HepG2 (cell line): ENCODE results near the gene ZNF764. TPM values are rescaled to one million over a fixed set of nuclear protein-coding genes. Genes with fewer than 3 reads are reported as not detected.

Experiments
- ATAC-seq: fragments of 200-7000 bp; cut with Tn5 transposase; 3 replicates; pipeline ENCODE4 v1.9.1; 2020; ENCODE audit warnings: mild to moderate bottlenecking, moderate library complexity
- BruUV-seq: library from RNA; stranded (reverse); fragments of 400-500 nt; replicated peaks from 2 replicates; lab custom pipeline; 2021; lab: Mats Ljungman, UMichigan
- CTCF ChIA-PET: fragments of 300-600 bp; formaldehyde crosslinking; extraction: SDS; loops from one replicate; lab custom pipeline; 2021; ENCODE audit warnings: low total read pairs, inconsistent platforms, low intra/inter-chr PET ratio; lab: Yijun Ruan, JAX
- POLR2A ChIA-PET: fragments of 350-600 bp; sonication (Branson Sonifier 250); formaldehyde crosslinking; loops from one replicate; lab custom pipeline; 2020; ENCODE audit warnings: antibody characterized with exemption, inconsistent platforms; lab: Yijun Ruan, JAX
- DNase-seq: peaks from one replicate; pipeline ENCODE4 v3.0.0-alpha.2; 2015; ENCODE audit warnings: low spot score
- FAIRE-seq: peaks from 3 replicates; lab custom pipeline; 2011; peaks lifted over from hg19 to GRCh38; lab: Jason Lieb, UNC
- H2AFZ ChIP-seq: one replicate; pipeline ENCODE4 v1.6.1; 2011; ENCODE audit warnings: low read length, inconsistent platforms
- H3K27ac ChIP-seq: fragments of 300-600 bp; 3 replicates; pipeline ENCODE4 v1.8.0; 2011; ENCODE audit warnings: mixed run types, mild to moderate bottlenecking, mixed read lengths, low read length, inconsistent platforms; ENCODE audit not compliant: insufficient read depth; ENCODE audit errors: extremely low read length
- H3K27me3 ChIP-seq, 2 experiments: fragments of 200-600 bp in 1 of 2; 2 replicates in 1 of 2; 3 replicates in 1 of 2; pipeline versions ENCODE4 v1.6.0 to v1.8.0; 2011; ENCODE audit warnings: low read length in 2 of 2, mild to moderate bottlenecking in 2 of 2, moderate library complexity in 2 of 2, inconsistent platforms in 1 of 2; ENCODE audit not compliant: insufficient read depth in 2 of 2, control insufficient read depth in 1 of 2
- H3K36me3 ChIP-seq, 2 experiments: fragments of 200-600 bp in 1 of 2; replicated peaks in 1 of 2; 2 replicates in 1 of 2; 3 replicates in 1 of 2; pipeline versions ENCODE4 v1.5.1 to v1.8.0; 2011; ENCODE audit warnings: low read length in 2 of 2, inconsistent platforms in 1 of 2; ENCODE audit not compliant: insufficient read depth in 2 of 2, control insufficient read depth in 1 of 2
- H3K4me1 ChIP-seq: 2 replicates; pipeline ENCODE4 v1.5.1; 2012; ENCODE audit warnings: low read length, inconsistent platforms; ENCODE audit not compliant: insufficient read depth
- H3K4me2 ChIP-seq: 2 replicates; pipeline ENCODE4 v1.6.0; 2011; ENCODE audit warnings: low read depth, low read length, inconsistent platforms
- H3K4me3 ChIP-seq, 3 experiments: fragments of 200-600 bp in 1 of 3; sonication (generic), shearing (Covaris generic) in 1 of 3; replicated peaks in 1 of 3; 2 replicates each; pipeline ENCODE4 v1.5.1; 2011 to 2016; ENCODE audit warnings: low read length in 3 of 3, inconsistent platforms in 2 of 3, low read depth in 2 of 3, mild to moderate bottlenecking in 2 of 3, control low read depth in 1 of 3, mixed read lengths in 1 of 3; ENCODE audit not compliant: insufficient read depth in 1 of 3
- H3K79me2 ChIP-seq: one replicate; pipeline ENCODE4 v1.6.1; 2011; ENCODE audit warnings: low read length, inconsistent platforms; ENCODE audit not compliant: insufficient read depth
- H3K9ac ChIP-seq: 2 replicates; pipeline ENCODE4 v1.6.0; 2011; ENCODE audit warnings: mild to moderate bottlenecking, low read depth, low read length, inconsistent platforms; ENCODE audit not compliant: insufficient read depth
- H3K9me3 ChIP-seq: 2 replicates; pipeline ENCODE4 v1.5.1; 2012; ENCODE audit warnings: mild to moderate bottlenecking, low read length
- H4K20me1 ChIP-seq: 2 replicates; pipeline ENCODE4 v1.6.0; 2011; ENCODE audit warnings: inconsistent platforms, mild to moderate bottlenecking, low read length, moderate library complexity; ENCODE audit not compliant: insufficient read depth
- AFF4 ChIP-seq: sonication (generic); formaldehyde crosslinking; IDR thresholded peaks from 2 replicates; pipeline ENCODE4 v1.4.0; 2020; ENCODE audit warnings: missing genetic modification reagents
- CBX2 ChIP-seq, 2 experiments: fragments of 200-600 bp in 1 of 2; sonication (generic); formaldehyde crosslinking in 1 of 2; IDR thresholded peaks; 2 replicates each; pipeline versions ENCODE4 v1.7.0 to v1.8.1; 2018 to 2022; ENCODE audit warnings: low read depth in 2 of 2, low read length in 1 of 2, mild to moderate bottlenecking in 1 of 2, missing genetic modification reagents in 1 of 2
- CCAR2 ChIP-seq: fragments of 200-400 bp; formaldehyde crosslinking; optimal IDR thresholded peaks from 2 replicates; pipeline ENCODE3; 2018; ENCODE audit warnings: low read depth, mild to moderate bottlenecking, low read length, moderate library complexity
- DNMT1 ChIP-seq: sonication (generic); formaldehyde crosslinking; IDR thresholded peaks from 2 replicates; pipeline ENCODE4 v1.5.1; 2020; ENCODE audit warnings: mild to moderate bottlenecking, missing genetic modification reagents
- EZH2 ChIP-seq: conservative IDR thresholded peaks from 2 replicates; pipeline ENCODE4 v1.6.1; 2012; ENCODE audit warnings: mild to moderate bottlenecking, low read depth, low read length, moderate library complexity
- HES4 ChIP-seq: sonication (generic); formaldehyde crosslinking; IDR thresholded peaks from 2 replicates; pipeline ENCODE4 v1.9.0; 2021; ENCODE audit warnings: mild to moderate bottlenecking, missing genetic modification reagents, borderline replicate concordance
- IKZF1 ChIP-seq: fragments of 450-650 bp; IDR thresholded peaks from 2 replicates; pipeline ENCODE4 v1.7.1; 2016
- KLF13 ChIP-seq: sonication (generic); formaldehyde crosslinking; IDR thresholded peaks from 2 replicates; pipeline ENCODE4 v1.4.0; 2020; ENCODE audit warnings: mild to moderate bottlenecking, missing genetic modification reagents
- NFYC ChIP-seq: IDR thresholded peaks from 2 replicates; pipeline ENCODE4 v1.6.1; 2016; ENCODE audit warnings: missing genetic modification reagents, missing compliant biosample characterization
- SALL1 ChIP-seq: sonication (generic); formaldehyde crosslinking; IDR thresholded peaks from 2 replicates; pipeline ENCODE4 v1.8.0; 2022; ENCODE audit warnings: mild to moderate bottlenecking, missing genetic modification reagents
- ZBTB3 ChIP-seq: sonication (generic); formaldehyde crosslinking; IDR thresholded peaks from 2 replicates; pipeline ENCODE4 v1.4.0; 2020; ENCODE audit warnings: low read depth, mild to moderate bottlenecking, moderate library complexity, missing genetic modification reagents, borderline replicate concordance
- ZMYM2 ChIP-seq: sonication (generic); formaldehyde crosslinking; IDR thresholded peaks from 2 replicates; pipeline ENCODE4 v1.8.0; 2022; ENCODE audit warnings: mild to moderate bottlenecking, missing genetic modification reagents
- ZNF136 ChIP-seq: sonication (generic); formaldehyde crosslinking; IDR thresholded peaks from 2 replicates; pipeline ENCODE4 v1.8.1; 2022; ENCODE audit warnings: low read depth, mild to moderate bottlenecking, moderate library complexity, missing genetic modification reagents
- ZNF282 ChIP-seq: fragments of 450-650 bp; IDR thresholded peaks from 2 replicates; pipeline ENCODE4 v1.6.1; 2018; ENCODE audit not compliant: partially characterized antibody
- ZNF33B ChIP-seq: sonication (generic); formaldehyde crosslinking; IDR thresholded peaks from 2 replicates; pipeline ENCODE4 v1.5.1; 2020; ENCODE audit warnings: mild to moderate bottlenecking, missing genetic modification reagents
- WGBS: methylation state at CpG from one replicate; pipeline ENCODE4 v1.1.6; 2017; ENCODE audit warnings: low lambda C conversion rate; 5-methylcytosine and 5-hydroxymethylcytosine counted together
- in situ Hi-C: cut with HindIII; loops from 2 replicates; pipeline ENCODE4 v1.10.0; 2017; ENCODE audit warnings: low pct_unique_long_range_greater_than_20kb; ENCODE audit not compliant: extremely low pct_ligation_motif_present
- intact Hi-C: fragments of 100-400 bp; cut with micrococcal nuclease; formaldehyde crosslinking; loops from one replicate; pipeline ENCODE4 v1.10.0; 2022; ENCODE audit not compliant: unreplicated experiment
- polyA plus RNA-seq, 8 experiments: library from polyadenylated mRNA; depleted of rRNA in 3 of 8; stranded (reverse) in 7 of 8; unstranded in 1 of 8; fragments of >200 nt; fragmentation: Illumina TruSeq in 4 of 8; extraction: Trizol in 4 of 8; gene quantifications; 2 replicates each; pipeline versions ENCODE4 v1.2.1 to v1.2.3, GENCODE V29; 2011 to 2016; ENCODE audit warnings: low read depth in 4 of 8, missing spikeins in 1 of 8, mixed read lengths in 1 of 8; ENCODE audit not compliant: insufficient read depth in 1 of 8
- total RNA-seq, 5 experiments: library from RNA; depleted of rRNA; stranded (reverse); fragments of >200 nt; fragmentation: Illumina TruSeq; extraction: Trizol; gene quantifications; 2 replicates each; pipeline ENCODE4 v1.2.3, GENCODE V29; 2016; ENCODE audit warnings: low read depth in 1 of 5
- TF ChIP-seq, protein P1 (sequence below): sonication (generic); formaldehyde crosslinking; IDR thresholded peaks from 2 replicates; pipeline ENCODE4 v1.5.1; 2020; ENCODE audit warnings: missing genetic modification reagents, mild to moderate bottlenecking, borderline replicate concordance
- TF ChIP-seq, protein P2 (sequence below): sonication (generic); formaldehyde crosslinking; IDR thresholded peaks from 2 replicates; pipeline ENCODE4 v1.4.0; 2020; ENCODE audit warnings: missing genetic modification reagents

The ZNF764 gene
- total and polyA plus RNA-seq, 2 of the 13 experiments (the other 11 are each of a cell fraction or from before 2014, with no cell fraction given), result 4.1 to 9.1 TPM

- TF ChIP-seq ZNF33B (CRISPR knock-in tag) (no peak), SALL1 (no peak), IKZF1 (no peak), CBX2 (IDR thresholded peaks at IDR 0.05; ENCODE audit: low read depth, low read length) (no peak), CBX2 (CRISPR knock-in tag; IDR thresholded peaks at IDR 0.05; ENCODE audit: low read depth) (no peak), DNMT1 (CRISPR knock-in tag) (no peak), NFYC (CRISPR knock-in tag) (peak; percentile 62), AFF4 (CRISPR knock-in tag) (no peak), ZNF282 (no peak)
Observed at GRCh38 chr16:30585400-30586191, 27.4 kb upstream of the ZNF764 start, which contains the start of gene ZNF785 (continued).

- ATAC-seq (no peak), FAIRE-seq (no peak), DNase-seq (no peak)
- BruUV-seq, result no TSS peak
- CTCF ChIA-PET, result no interaction called here
- peaks cover 7% of the 10 kb centered on the region for H3K4me1 ChIP-seq
- WGBS, result 86% methylated on average over 21 of the region's 23 CpGs
- intact Hi-C loops (no loop called here), in situ Hi-C loops (no loop called here)
- TF ChIP-seq ZMYM2 (no peak), ZNF136 (no peak), CCAR2 (no peak), KLF13 (CRISPR knock-in tag) (no peak), EZH2 (no peak), HES4 (CRISPR knock-in tag) (no peak), ZBTB3 (CRISPR knock-in tag) (no peak)
- TF ChIP-seq, protein P1, sequence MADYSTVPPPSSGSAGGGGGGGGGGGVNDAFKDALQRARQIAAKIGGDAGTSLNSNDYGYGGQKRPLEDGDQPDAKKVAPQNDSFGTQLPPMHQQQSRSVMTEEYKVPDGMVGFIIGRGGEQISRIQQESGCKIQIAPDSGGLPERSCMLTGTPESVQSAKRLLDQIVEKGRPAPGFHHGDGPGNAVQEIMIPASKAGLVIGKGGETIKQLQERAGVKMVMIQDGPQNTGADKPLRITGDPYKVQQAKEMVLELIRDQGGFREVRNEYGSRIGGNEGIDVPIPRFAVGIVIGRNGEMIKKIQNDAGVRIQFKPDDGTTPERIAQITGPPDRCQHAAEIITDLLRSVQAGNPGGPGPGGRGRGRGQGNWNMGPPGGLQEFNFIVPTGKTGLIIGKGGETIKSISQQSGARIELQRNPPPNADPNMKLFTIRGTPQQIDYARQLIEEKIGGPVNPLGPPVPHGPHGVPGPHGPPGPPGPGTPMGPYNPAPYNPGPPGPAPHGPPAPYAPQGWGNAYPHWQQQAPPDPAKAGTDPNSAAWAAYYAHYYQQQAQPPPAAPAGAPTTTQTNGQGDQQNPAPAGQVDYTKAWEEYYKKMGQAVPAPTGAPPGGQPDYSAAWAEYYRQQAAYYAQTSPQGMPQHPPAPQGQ (CRISPR knock-in tag), result no peak
- TF ChIP-seq, protein P2, sequence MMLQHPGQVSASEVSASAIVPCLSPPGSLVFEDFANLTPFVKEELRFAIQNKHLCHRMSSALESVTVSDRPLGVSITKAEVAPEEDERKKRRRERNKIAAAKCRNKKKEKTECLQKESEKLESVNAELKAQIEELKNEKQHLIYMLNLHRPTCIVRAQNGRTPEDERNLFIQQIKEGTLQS (CRISPR knock-in tag), result no peak
- H3K4me3 ChIP-seq, result no peak overlapping the region
- H3K9ac ChIP-seq, result no peak overlapping the region
- no peaks in the 10 kb centered on the region for H3K9me3 ChIP-seq
- no peaks in the 10 kb centered on the region for H3K79me2 ChIP-seq
- H3K27me3 ChIP-seq, result no peaks in the 10 kb centered on the region
- H3K27ac ChIP-seq, result no peak overlapping the region
- no peak overlapping the region for H3K4me2 ChIP-seq
- POLR2A ChIA-PET, result no interaction called here
- no peaks in the 10 kb centered on the region for H4K20me1 ChIP-seq
- H2AFZ ChIP-seq, result no peak overlapping the region
- H3K36me3 ChIP-seq, result peaks cover 0 to 1% of the 10 kb centered on the region in 2 experiments; a peak in 1 of 5 replicates
Observed at GRCh38 chr16:30585022-30585399, 26.8 kb upstream of the ZNF764 start.
